CD4-positive, alpha-beta T cell (primary cell): ENCODE results near the gene C8B. TPM values are rescaled to one million over a fixed set of nuclear protein-coding genes. Genes with fewer than 3 reads are reported as not detected.

Source experiments
- ATAC-seq: fragments of 200-7000 bp; cut with Tn5 transposase; one replicate; pipeline ENCODE4 v1.10.0; 2022; ENCODE audit warnings: mild to moderate bottlenecking; ENCODE audit not compliant: poor library complexity
- CTCF ChIA-PET: fragments of 350-600 bp; sonication (Branson Sonifier 250); formaldehyde crosslinking; loops from one replicate; lab custom pipeline; 2021; ENCODE audit warnings: antibody characterized with exemption, inconsistent platforms; lab: Charles Lee
- POLR2A ChIA-PET: fragments of 350-600 bp; sonication (Branson Sonifier 250); formaldehyde crosslinking; loops from one replicate; lab custom pipeline; 2021; ENCODE audit warnings: antibody characterized with exemption, inconsistent platforms; lab: Charles Lee
- DNase-seq, 14 experiments: peaks; one replicate each; pipeline ENCODE4 v3.0.0-alpha.2; 2013 to 2020; ENCODE audit warnings: mixed read lengths in 2 of 14
- H3K27ac ChIP-seq, 2 donors: one replicate each; pipeline versions ENCODE4 v1.5.1 to v1.7.0; 2013; ENCODE audit warnings: low read length in 2 of 2, low read depth in 1 of 2, mild to moderate bottlenecking in 1 of 2
- H3K27me3 ChIP-seq, 2 experiments: 1 replicate in 1 of 2; 2 replicates in 1 of 2; pipeline versions ENCODE4 v1.6.1 to v1.7.0; 2013; ENCODE audit warnings: low read length in 2 of 2, control low read depth in 1 of 2, mild to moderate bottlenecking in 1 of 2, moderate library complexity in 1 of 2; ENCODE audit not compliant: insufficient read depth in 2 of 2, control insufficient read depth in 1 of 2
- H3K36me3 ChIP-seq: one replicate; pipeline ENCODE4 v1.6.1; 2013; ENCODE audit warnings: low read length, control low read depth; ENCODE audit not compliant: insufficient read depth
- H3K4me1 ChIP-seq: one replicate; pipeline ENCODE4 v1.6.1; 2013; ENCODE audit warnings: low read length, control low read depth; ENCODE audit not compliant: insufficient read depth
- H3K4me3 ChIP-seq: one replicate; pipeline ENCODE4 v1.5.1; 2013; ENCODE audit warnings: mild to moderate bottlenecking, low read length, moderate library complexity
- H3K9me3 ChIP-seq, 2 experiments: 1 replicate in 1 of 2; 2 replicates in 1 of 2; pipeline versions ENCODE4 v1.6.1 to v1.7.0; 2013; ENCODE audit warnings: low read length in 2 of 2, mild to moderate bottlenecking in 2 of 2, control low read depth in 1 of 2, moderate library complexity in 1 of 2; ENCODE audit not compliant: control insufficient read depth in 1 of 2, insufficient read depth in 1 of 2
- H3K27ac Mint-ChIP-seq: one replicate; pipeline ENCODE4 v1.8.0; 2020; ENCODE audit warnings: mixed read lengths
- H3K27me3 Mint-ChIP-seq: one replicate; pipeline ENCODE4 v1.8.0; 2021; ENCODE audit warnings: mixed read lengths
- H3K36me3 Mint-ChIP-seq: one replicate; pipeline ENCODE4 v1.8.0; 2021; ENCODE audit warnings: low read depth, mixed read lengths
- H3K4me1 Mint-ChIP-seq: one replicate; pipeline ENCODE4 v1.8.0; 2021; ENCODE audit warnings: low read depth, mixed read lengths
- H3K4me3 Mint-ChIP-seq: one replicate; pipeline ENCODE4 v1.8.0; 2020; ENCODE audit warnings: mild to moderate bottlenecking, mixed read lengths
- H3K9me3 Mint-ChIP-seq: one replicate; pipeline ENCODE4 v1.8.0; 2020; ENCODE audit warnings: mixed read lengths
- intact Hi-C, 2 experiments: fragments of 100-400 bp; cut with DNase I in 1 of 2; cut with micrococcal nuclease in 1 of 2; formaldehyde crosslinking; loops; one replicate each; pipeline versions ENCODE4 v1.15.1 to v1.9.0; 2023 to 2025; cut with DNase I, micrococcal nuclease
- total RNA-seq, 174 experiments: library from RNA in 2 of 174; stranded (reverse) in 2 of 174; gene quantifications; one replicate each; pipeline ENCODE4 v1.2.3 and lab custom pipeline; 2021 to 2026
- TF ChIP-seq, protein P1 (sequence below): fragments of 200-600 bp; IDR thresholded peaks from one replicate; pipeline ENCODE4 v1.8.0; 2022; ENCODE audit warnings: antibody characterized with exemption, mild to moderate bottlenecking

C8B gene
- total RNA-seq, 2 experiments from 2014 or later: not detected

DNA sequence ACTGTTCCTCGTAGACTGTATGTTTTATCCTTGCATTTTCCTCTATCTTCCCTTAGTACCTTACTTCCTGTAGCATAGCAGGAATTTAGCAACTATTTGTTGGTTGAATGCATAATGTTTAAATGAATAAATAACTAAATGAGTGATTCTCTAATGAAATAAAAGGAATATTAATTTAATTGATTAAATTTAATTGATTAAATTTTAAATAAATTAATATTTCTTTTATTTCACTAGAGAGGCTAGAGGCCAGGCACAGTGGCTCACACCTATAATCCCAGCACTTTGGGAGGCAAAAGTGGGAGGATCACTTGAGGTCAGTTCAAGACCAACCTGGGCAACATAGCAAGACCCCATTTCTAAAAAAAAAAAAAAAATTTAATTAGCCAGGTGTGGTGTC, 25.8 kb downstream of the C8B start:
- Histone ChIP-seq H3K9me3 (no peaks in the 10 kb centered on the region), H3K27me3 (peaks cover 0 to 7% of the 10 kb centered on the region in 2 experiments), H3K36me3 (no peaks in the 10 kb centered on the region), H3K4me1 (no peaks in the 10 kb centered on the region), H3K27ac (no peak overlapping the region), H3K4me3 (no peak overlapping the region)
- CTCF ChIA-PET: no interaction called here
- TF ChIP-seq, protein P1, sequence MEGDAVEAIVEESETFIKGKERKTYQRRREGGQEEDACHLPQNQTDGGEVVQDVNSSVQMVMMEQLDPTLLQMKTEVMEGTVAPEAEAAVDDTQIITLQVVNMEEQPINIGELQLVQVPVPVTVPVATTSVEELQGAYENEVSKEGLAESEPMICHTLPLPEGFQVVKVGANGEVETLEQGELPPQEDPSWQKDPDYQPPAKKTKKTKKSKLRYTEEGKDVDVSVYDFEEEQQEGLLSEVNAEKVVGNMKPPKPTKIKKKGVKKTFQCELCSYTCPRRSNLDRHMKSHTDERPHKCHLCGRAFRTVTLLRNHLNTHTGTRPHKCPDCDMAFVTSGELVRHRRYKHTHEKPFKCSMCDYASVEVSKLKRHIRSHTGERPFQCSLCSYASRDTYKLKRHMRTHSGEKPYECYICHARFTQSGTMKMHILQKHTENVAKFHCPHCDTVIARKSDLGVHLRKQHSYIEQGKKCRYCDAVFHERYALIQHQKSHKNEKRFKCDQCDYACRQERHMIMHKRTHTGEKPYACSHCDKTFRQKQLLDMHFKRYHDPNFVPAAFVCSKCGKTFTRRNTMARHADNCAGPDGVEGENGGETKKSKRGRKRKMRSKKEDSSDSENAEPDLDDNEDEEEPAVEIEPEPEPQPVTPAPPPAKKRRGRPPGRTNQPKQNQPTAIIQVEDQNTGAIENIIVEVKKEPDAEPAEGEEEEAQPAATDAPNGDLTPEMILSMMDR: no peak
- POLR2A ChIA-PET: no interaction called here
- no peak overlapping the region for H3K4me3 Mint-ChIP-seq
- H3K36me3 Mint-ChIP-seq: no peaks in the 10 kb centered on the region
- DNase-seq (no peak), ATAC-seq (no peak)
- peaks cover 10% of the 10 kb centered on the region for H3K27me3 Mint-ChIP-seq
- no peaks in the 10 kb centered on the region for H3K4me1 Mint-ChIP-seq
- peaks cover 2% of the 10 kb centered on the region for H3K9me3 Mint-ChIP-seq
- intact Hi-C loops: no loop called here
- no peak overlapping the region for H3K27ac Mint-ChIP-seq

DNA sequence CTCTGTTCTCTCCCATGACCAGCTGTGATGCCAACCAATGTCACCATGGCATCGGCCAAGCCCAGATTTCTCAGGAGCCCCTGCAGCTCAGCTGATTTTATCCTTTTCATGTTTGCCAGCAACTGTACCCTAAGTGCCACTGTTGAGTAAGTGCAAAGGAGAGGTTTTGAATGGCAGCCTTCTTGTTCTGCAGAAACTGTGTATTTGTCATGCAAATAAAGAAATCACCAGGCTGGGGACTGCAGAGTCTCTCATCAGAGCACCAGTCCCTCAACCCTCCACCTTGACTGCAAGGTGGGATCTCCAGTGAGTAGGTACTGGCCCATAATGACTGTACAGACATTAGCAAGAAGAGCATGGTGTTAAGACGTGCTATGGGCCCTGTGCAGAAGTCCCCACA, 26.6 kb downstream of the C8B start:
- intact Hi-C loops: no loop called here
- Mint-ChIP-seq H3K4me1 (no peaks in the 10 kb centered on the region), H3K4me3 (no peak overlapping the region), H3K36me3 (no peaks in the 10 kb centered on the region), H3K27ac (no peak overlapping the region), H3K27me3 (peaks cover 10% of the 10 kb centered on the region), H3K9me3 (peaks cover under 1% of the 10 kb centered on the region)
- DNase-seq: no peak
- Histone ChIP-seq H3K4me3 (no peak overlapping the region), H3K9me3 (no peaks in the 10 kb centered on the region), H3K27ac (no peak overlapping the region), H3K4me1 (no peaks in the 10 kb centered on the region), H3K36me3 (no peaks in the 10 kb centered on the region), H3K27me3 (peaks cover 0 to 4% of the 10 kb centered on the region in 2 experiments)
- POLR2A ChIA-PET: no interaction called here
- CTCF ChIA-PET: no interaction called here
- no peak for ATAC-seq
- TF ChIP-seq, protein P1: no peak

DNA sequence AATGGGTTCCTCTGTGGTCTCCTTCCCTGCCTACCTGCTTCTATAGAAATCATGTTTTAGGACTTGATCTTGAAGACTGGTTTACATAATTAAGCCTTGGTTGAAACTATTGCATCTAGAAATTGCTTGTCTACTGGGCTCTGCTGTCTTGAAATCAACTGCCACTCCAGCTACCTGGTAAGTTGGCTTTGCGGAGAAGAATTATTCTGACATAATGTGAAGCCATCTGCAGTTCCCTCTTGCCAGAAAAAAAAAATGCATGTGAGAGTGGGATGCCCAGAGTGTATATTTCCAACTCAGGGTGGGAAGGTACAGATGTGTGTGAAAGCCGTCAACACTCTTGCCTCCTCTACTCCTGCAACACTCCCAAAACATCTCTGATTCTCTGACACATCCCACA, 27.2 kb downstream of the C8B start:
- no peak for ATAC-seq
- CTCF ChIA-PET: no interaction called here

More for the DNA sequence above, 27.2 kb downstream of the C8B start:
- DNase-seq: no peak
- peaks cover 0 to 4% of the 10 kb centered on the region in 2 experiments for H3K27me3 ChIP-seq
- no peaks in the 10 kb centered on the region for H3K36me3 ChIP-seq
- H3K36me3 Mint-ChIP-seq: no peaks in the 10 kb centered on the region
- POLR2A ChIA-PET: no interaction called here
- no peaks in the 10 kb centered on the region for H3K4me1 ChIP-seq
- no peak overlapping the region for H3K4me3 ChIP-seq
- no peak overlapping the region for H3K27ac ChIP-seq
- TF ChIP-seq, protein P1: no peak
- H3K9me3 ChIP-seq: no peaks in the 10 kb centered on the region
- peaks cover 10% of the 10 kb centered on the region for H3K27me3 Mint-ChIP-seq
- H3K4me1 Mint-ChIP-seq: no peaks in the 10 kb centered on the region
- intact Hi-C loops: no loop called here
- no peak overlapping the region for H3K4me3 Mint-ChIP-seq
- H3K27ac Mint-ChIP-seq: no peak overlapping the region
- H3K9me3 Mint-ChIP-seq: no peaks in the 10 kb centered on the region
